ENCODE measurements around the gene PAQR3. TPM values are rescaled to one million over a fixed set of nuclear protein-coding genes. Genes with fewer than 3 reads are reported as not detected.

PAQR3 gene
- total RNA-seq, 1 donor, result 16.6 TPM

DNA sequence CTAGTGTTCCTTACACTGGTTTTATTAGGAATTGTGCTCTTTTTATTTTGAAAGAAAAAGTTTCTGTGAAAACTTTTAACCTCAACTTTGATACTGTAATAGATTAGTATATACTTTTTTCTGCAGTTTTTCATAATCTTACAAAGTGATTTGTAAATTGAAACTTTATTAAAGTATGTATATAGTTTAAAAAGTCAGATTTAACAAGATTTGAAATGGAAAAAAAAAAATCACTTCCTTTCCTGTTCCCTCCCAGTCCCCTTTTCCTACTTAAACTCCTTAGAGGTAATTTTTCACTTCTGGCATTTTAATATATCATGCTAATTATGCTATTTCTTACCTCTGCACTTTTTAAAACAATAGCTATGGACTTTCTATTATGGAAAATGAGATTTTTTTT lies 49.3 kb downstream of the PAQR3 start:
- H3K27me3 ChIP-seq (ENCODE audit: insufficient read depth, low read length), result no peaks in the 10 kb centered on the region
- no peaks in the 10 kb centered on the region for H3K9me3 ChIP-seq (ENCODE audit: low read depth, low read length)
- H3K4me1 ChIP-seq (ENCODE audit: insufficient read depth, low read length), result no peaks in the 10 kb centered on the region
- H3K36me3 ChIP-seq (ENCODE audit: insufficient read depth, low read length), result peaks cover 19% of the 10 kb centered on the region
- no peak overlapping the region for H3K4me3 ChIP-seq (ENCODE audit: insufficient read depth, low read length)
- no peak overlapping the region for H3K4me2 ChIP-seq (ENCODE audit: insufficient read depth, low read length)
- H3K27ac ChIP-seq (ENCODE audit: low read depth, low read length), result no peak overlapping the region
- H3K79me2 ChIP-seq (ENCODE audit: insufficient read depth, low read length), result no peaks in the 10 kb centered on the region
- TF ChIP-seq, protein P1, sequence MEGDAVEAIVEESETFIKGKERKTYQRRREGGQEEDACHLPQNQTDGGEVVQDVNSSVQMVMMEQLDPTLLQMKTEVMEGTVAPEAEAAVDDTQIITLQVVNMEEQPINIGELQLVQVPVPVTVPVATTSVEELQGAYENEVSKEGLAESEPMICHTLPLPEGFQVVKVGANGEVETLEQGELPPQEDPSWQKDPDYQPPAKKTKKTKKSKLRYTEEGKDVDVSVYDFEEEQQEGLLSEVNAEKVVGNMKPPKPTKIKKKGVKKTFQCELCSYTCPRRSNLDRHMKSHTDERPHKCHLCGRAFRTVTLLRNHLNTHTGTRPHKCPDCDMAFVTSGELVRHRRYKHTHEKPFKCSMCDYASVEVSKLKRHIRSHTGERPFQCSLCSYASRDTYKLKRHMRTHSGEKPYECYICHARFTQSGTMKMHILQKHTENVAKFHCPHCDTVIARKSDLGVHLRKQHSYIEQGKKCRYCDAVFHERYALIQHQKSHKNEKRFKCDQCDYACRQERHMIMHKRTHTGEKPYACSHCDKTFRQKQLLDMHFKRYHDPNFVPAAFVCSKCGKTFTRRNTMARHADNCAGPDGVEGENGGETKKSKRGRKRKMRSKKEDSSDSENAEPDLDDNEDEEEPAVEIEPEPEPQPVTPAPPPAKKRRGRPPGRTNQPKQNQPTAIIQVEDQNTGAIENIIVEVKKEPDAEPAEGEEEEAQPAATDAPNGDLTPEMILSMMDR (IDR thresholded peaks at IDR 0.05; ENCODE audit: extremely low read depth, low read depth, low read length), result no peak
- peak; percentile 45 for DNase-seq (ENCODE audit: insufficient read length, low spot score, missing footprints)
- no peaks in the 10 kb centered on the region for H4K20me1 ChIP-seq (ENCODE audit: insufficient read depth, low read length)
- no peak overlapping the region for H2AFZ ChIP-seq (ENCODE audit: low read length)

DNA sequence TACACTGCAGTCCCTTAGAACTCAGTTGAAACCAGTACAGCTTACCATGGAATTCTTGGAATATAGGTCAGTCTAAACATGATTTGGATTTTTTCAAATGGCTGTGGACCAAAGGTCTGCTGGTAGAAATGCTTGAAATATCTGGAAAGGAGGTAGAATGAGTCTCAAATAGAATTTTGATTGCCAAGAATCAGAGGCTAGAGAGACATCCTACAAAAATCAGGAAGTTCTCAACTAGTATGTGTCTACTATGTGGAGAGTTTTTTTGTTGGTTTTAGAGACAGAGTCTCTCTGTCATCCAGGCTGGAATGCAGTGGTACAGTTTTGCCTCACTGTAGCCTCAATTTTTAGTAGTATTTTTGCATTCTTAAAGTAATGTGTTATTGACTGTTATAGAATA lies 53.6 kb downstream of the PAQR3 start:
- TF ChIP-seq, protein P1 (IDR thresholded peaks at IDR 0.05; ENCODE audit: extremely low read depth, low read depth, low read length), result no peak
- H3K4me2 ChIP-seq (ENCODE audit: insufficient read depth, low read length), result no peak overlapping the region
- H3K27ac ChIP-seq (ENCODE audit: low read depth, low read length), result no peak overlapping the region
- H3K36me3 ChIP-seq (ENCODE audit: insufficient read depth, low read length), result peaks cover 10% of the 10 kb centered on the region
- no peaks in the 10 kb centered on the region for H4K20me1 ChIP-seq (ENCODE audit: insufficient read depth, low read length)
- no peaks in the 10 kb centered on the region for H3K27me3 ChIP-seq (ENCODE audit: insufficient read depth, low read length)
- no peak overlapping the region for H3K4me3 ChIP-seq (ENCODE audit: insufficient read depth, low read length)
- DNase-seq (ENCODE audit: insufficient read length, low spot score, missing footprints), result no peak
- no peaks in the 10 kb centered on the region for H3K9me3 ChIP-seq (ENCODE audit: low read depth, low read length)
- H3K79me2 ChIP-seq (ENCODE audit: insufficient read depth, low read length), result no peaks in the 10 kb centered on the region
- H2AFZ ChIP-seq (ENCODE audit: low read length), result no peak overlapping the region
- no peaks in the 10 kb centered on the region for H3K4me1 ChIP-seq (ENCODE audit: insufficient read depth, low read length)

DNA sequence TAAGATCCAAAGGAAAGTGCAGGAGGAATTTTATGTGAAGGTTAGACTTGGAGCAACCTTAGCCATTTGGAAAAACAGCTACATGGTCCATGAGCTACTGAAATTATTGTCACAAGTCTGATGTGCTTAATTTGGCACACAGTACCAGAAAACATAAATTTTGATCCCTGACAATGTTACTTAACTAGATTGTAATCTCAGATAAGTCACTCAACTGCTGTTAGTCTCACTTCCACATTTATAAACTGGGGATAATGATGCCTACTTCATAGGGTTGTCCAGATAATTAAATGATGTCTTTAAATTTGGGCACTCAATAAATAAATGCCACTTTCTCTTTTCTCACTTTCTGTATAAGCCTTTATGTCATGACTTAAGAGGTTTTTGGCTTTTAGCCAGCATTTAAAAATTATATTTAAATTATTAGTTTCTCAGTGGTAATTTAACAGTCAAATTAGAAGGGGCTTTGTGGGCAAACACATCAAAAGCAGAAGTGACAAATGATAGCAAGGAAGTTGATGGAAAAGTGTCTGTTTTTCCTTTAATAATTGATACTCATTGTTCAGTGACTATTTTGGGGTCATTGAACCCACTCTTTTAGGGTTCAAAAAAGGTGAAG lies 58.3 kb downstream of the PAQR3 start:
- no peaks in the 10 kb centered on the region for H3K4me1 ChIP-seq (ENCODE audit: insufficient read depth, low read length)
- H3K4me3 ChIP-seq (ENCODE audit: insufficient read depth, low read length), result no peak overlapping the region
- no peak for DNase-seq (ENCODE audit: insufficient read length, low spot score, missing footprints)
- H3K27ac ChIP-seq (ENCODE audit: low read depth, low read length), result no peak overlapping the region
- H3K79me2 ChIP-seq (ENCODE audit: insufficient read depth, low read length), result no peaks in the 10 kb centered on the region
- no peaks in the 10 kb centered on the region for H4K20me1 ChIP-seq (ENCODE audit: insufficient read depth, low read length)
- no peaks in the 10 kb centered on the region for H3K27me3 ChIP-seq (ENCODE audit: insufficient read depth, low read length)
- no peak overlapping the region for H2AFZ ChIP-seq (ENCODE audit: low read length)
- H3K36me3 ChIP-seq (ENCODE audit: insufficient read depth, low read length), result peaks cover 20% of the 10 kb centered on the region
- no peaks in the 10 kb centered on the region for H3K9me3 ChIP-seq (ENCODE audit: low read depth, low read length)
- TF ChIP-seq, protein P1 (IDR thresholded peaks at IDR 0.05; ENCODE audit: extremely low read depth, low read depth, low read length), result no peak
- no peak overlapping the region for H3K4me2 ChIP-seq (ENCODE audit: insufficient read depth, low read length)

DNA sequence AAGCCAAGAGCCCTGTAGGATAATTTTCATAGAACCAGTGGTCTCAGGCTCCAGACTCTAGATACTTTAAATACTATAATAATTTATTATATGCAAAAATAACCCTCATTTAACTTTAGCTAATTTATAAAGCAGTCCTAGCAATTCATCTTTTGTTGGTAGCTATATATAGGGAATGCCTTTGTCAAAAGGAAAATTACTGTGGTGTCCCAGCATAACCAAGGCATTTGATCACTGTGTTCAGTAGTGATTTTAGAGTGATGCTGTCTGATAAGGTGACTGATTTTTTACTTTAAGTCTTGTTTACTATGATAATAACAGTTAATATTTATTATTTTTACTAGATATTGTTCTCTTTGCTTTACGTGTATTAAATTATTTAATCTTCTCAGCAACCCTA lies 61.2 kb downstream of the PAQR3 start:
- TF ChIP-seq, protein P1 (IDR thresholded peaks at IDR 0.05; ENCODE audit: extremely low read depth, low read depth, low read length), result no peak
- Histone ChIP-seq H3K9me3 (ENCODE audit: low read depth, low read length) (no peaks in the 10 kb centered on the region), H3K4me1 (ENCODE audit: insufficient read depth, low read length) (no peaks in the 10 kb centered on the region), H3K36me3 (ENCODE audit: insufficient read depth, low read length) (peaks cover 26% of the 10 kb centered on the region), H2AFZ (ENCODE audit: low read length) (no peak overlapping the region), H3K4me3 (ENCODE audit: insufficient read depth, low read length) (no peak overlapping the region), H3K27me3 (ENCODE audit: insufficient read depth, low read length) (no peaks in the 10 kb centered on the region), H3K27ac (ENCODE audit: low read depth, low read length) (no peak overlapping the region), H3K4me2 (ENCODE audit: insufficient read depth, low read length) (no peak overlapping the region), H3K79me2 (ENCODE audit: insufficient read depth, low read length) (no peaks in the 10 kb centered on the region), H4K20me1 (ENCODE audit: insufficient read depth, low read length) (no peaks in the 10 kb centered on the region)
- DNase-seq (ENCODE audit: insufficient read length, low spot score, missing footprints), result no peak
